Adrenal gland (tissue), 12 donors: Measurements from ENCODE around the gene PFN1. TPM values are rescaled to one million over a fixed set of nuclear protein-coding genes. Genes with fewer than 3 reads are reported as not detected.

ENCODE experiments used
- DNase-seq, 7 donors: peaks; one replicate each; pipeline ENCODE4 v3.0.0-alpha.2; 2019 to 2020
- H3K27ac ChIP-seq, 5 donors: fragments of 200-600 bp; sonication (generic) in 4 of 5; 1 replicate in 3 of 5; 2 replicates in 2 of 5; pipeline versions ENCODE4 v1.5.1 to v1.8.0; 2016 to 2020; ENCODE audit warnings: mild to moderate bottlenecking in 1 of 5
- H3K27me3 ChIP-seq: fragments of 200-600 bp; 2 replicates; pipeline ENCODE4 v1.8.0; 2021
- H3K36me3 ChIP-seq, 2 donors: fragments of 200-600 bp; replicated peaks in 1 of 2; 1 replicate in 1 of 2; 2 replicates in 1 of 2; pipeline versions ENCODE4 v1.5.1 to v1.8.0; 2018 to 2022
- H3K4me1 ChIP-seq, 2 donors: fragments of 200-600 bp; replicated peaks in 1 of 2; 1 replicate in 1 of 2; 2 replicates in 1 of 2; pipeline versions ENCODE4 v1.5.1 to v1.8.0; 2018 to 2021
- H3K4me3 ChIP-seq, 4 donors: fragments of 200-600 bp; sonication (generic) in 3 of 4; one replicate each; pipeline ENCODE4 v1.5.1; 2016 to 2018
- H3K9me3 ChIP-seq, 3 donors: fragments of 200-600 bp; sonication (generic) in 1 of 3; replicated peaks in 1 of 3; 1 replicate in 2 of 3; 2 replicates in 1 of 3; pipeline versions ENCODE4 v1.5.1 to v1.8.0; 2016 to 2021
- POLR2A ChIP-seq, 2 donors: fragments of 450-650 bp; IDR thresholded peaks; one replicate each; pipeline ENCODE4 v1.6.1; 2017; ENCODE audit warnings: antibody characterized with exemption in 2 of 2, mild to moderate bottlenecking in 2 of 2, moderate library complexity in 1 of 2
- WGBS, 4 donors: extraction: QIAGEN DNeasy Blood & Tissue Kit in 2 of 4; methylation state at CpG; one replicate each; pipeline versions ENCODE4 v1.1.5 to v1.1.7; 2013 to 2017; 5-methylcytosine and 5-hydroxymethylcytosine counted together
- intact Hi-C, 2 donors: fragments of 100-400 bp; cut with DNase I; formaldehyde crosslinking; loops; one replicate each; pipeline versions ENCODE4 v1.14.1 to v1.15.0; 2022 to 2023
- polyA plus RNA-seq, 3 donors: library from polyadenylated mRNA; stranded (reverse); fragments of 200-250 nt in 2 of 3; fragments of 350-450 nt in 1 of 3; fragmentation: Illumina TruSeq in 1 of 3; extraction: RNeasy Lipid Tissue Mini Kit (QIAGEN cat#74804) in 1 of 3; gene quantifications; one replicate each; pipeline ENCODE4 v1.2.3, GENCODE V29; 2013 to 2014
- total RNA-seq, 9 donors: library from RNA; depleted of rRNA in 4 of 9; stranded (reverse); fragments of >200 nt in 4 of 9; fragments of 120-200 nt in 1 of 9; fragmentation: NEBNext Ultra II Directional in 1 of 9; extraction: Animal tissue kit (Norgen Biotek cat#: 25700) in 1 of 9; gene quantifications; one replicate each; pipeline versions ENCODE4 v1.1.0 to v1.2.4, GENCODE V29; 2013 to 2023
- TF ChIP-seq, protein P1 (sequence below), 6 experiments: fragments of 450-650 bp in 4 of 6; fragments of 200-600 bp in 2 of 6; sonication (generic) in 1 of 6; IDR thresholded peaks; 1 replicate in 5 of 6; 2 replicates in 1 of 6; pipeline versions ENCODE4 v1.5.1 to v1.8.0; 2016 to 2021; ENCODE audit warnings: antibody characterized with exemption in 6 of 6, mild to moderate bottlenecking in 2 of 6, moderate library complexity in 1 of 6
- donor health status: healthy with polysubstance abuse.
- donor health status: Bipolar disorder and iron deficiency.
- donor health status: DM: yes; HTN: yes; CAD: no.
- donor health status: DM: no; HTN: no; CAD: no.
- donor health status: DM: no; HTN: no; CAD: no.
- donor health status: DM: yes; HTN: yes; CAD: no.

PFN1 gene
- total and polyA plus RNA-seq, 12 donors, result 310 to 1,056 (median 423) TPM

DNA sequence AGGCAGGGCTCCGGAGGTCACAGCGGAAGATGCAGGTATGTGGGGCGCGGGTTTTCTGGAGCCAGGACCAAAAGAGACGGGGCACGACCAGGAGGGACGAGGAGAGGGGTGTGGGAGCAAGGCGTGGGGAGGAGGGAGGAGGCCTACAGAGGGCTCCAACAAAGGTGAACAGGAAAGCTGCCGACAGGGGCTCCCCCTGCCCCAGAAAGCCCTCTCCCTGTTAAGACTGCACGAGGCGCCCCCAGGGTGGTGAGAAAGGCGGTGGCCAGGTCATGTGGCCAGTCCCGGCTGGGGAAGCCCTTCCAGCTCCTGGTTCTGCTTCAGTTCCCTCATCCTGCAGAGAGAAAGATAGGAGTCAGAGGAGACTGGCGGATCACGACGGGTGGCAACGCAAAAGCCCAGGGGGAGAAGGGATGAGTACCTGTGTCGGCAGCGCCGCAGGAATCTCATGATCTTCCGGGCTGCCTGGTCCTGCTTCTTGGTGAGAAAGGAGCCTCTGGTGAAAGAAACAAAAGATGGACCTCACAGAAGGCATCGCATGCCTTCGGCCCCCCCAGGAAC, 20.2 kb upstream of the PFN1 start:
- H3K4me3 ChIP-seq, result peak overlapping the region in 2 of 4 donors; percentile 82 to 93
- peak in 3 of 7 donors; percentile 39 to 51 (median 41) for DNase-seq
- WGBS, 4 donors, result 51 to 56% (median 55%) methylated on average over 23 of the region's 23 CpGs
- H3K27ac ChIP-seq, result peak overlapping the region in 4 of 5 donors; percentile 92 to 98 (median 98)
- intact Hi-C loops, result no loop called here
- no peaks in the 10 kb centered on the region for H3K27me3 ChIP-seq
- H3K9me3 ChIP-seq, result no peaks in the 10 kb centered on the region
- peaks cover 0 to 30% of the 10 kb centered on the region in 2 donors for H3K36me3 ChIP-seq
- TF ChIP-seq, protein P1, sequence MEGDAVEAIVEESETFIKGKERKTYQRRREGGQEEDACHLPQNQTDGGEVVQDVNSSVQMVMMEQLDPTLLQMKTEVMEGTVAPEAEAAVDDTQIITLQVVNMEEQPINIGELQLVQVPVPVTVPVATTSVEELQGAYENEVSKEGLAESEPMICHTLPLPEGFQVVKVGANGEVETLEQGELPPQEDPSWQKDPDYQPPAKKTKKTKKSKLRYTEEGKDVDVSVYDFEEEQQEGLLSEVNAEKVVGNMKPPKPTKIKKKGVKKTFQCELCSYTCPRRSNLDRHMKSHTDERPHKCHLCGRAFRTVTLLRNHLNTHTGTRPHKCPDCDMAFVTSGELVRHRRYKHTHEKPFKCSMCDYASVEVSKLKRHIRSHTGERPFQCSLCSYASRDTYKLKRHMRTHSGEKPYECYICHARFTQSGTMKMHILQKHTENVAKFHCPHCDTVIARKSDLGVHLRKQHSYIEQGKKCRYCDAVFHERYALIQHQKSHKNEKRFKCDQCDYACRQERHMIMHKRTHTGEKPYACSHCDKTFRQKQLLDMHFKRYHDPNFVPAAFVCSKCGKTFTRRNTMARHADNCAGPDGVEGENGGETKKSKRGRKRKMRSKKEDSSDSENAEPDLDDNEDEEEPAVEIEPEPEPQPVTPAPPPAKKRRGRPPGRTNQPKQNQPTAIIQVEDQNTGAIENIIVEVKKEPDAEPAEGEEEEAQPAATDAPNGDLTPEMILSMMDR (IDR thresholded peaks at IDR 0.05), result no peak
- TF ChIP-seq POLR2A (IDR thresholded peaks at IDR 0.05), result no peak
- H3K4me1 ChIP-seq, result peaks cover 19 to 35% of the 10 kb centered on the region in 2 donors

DNA sequence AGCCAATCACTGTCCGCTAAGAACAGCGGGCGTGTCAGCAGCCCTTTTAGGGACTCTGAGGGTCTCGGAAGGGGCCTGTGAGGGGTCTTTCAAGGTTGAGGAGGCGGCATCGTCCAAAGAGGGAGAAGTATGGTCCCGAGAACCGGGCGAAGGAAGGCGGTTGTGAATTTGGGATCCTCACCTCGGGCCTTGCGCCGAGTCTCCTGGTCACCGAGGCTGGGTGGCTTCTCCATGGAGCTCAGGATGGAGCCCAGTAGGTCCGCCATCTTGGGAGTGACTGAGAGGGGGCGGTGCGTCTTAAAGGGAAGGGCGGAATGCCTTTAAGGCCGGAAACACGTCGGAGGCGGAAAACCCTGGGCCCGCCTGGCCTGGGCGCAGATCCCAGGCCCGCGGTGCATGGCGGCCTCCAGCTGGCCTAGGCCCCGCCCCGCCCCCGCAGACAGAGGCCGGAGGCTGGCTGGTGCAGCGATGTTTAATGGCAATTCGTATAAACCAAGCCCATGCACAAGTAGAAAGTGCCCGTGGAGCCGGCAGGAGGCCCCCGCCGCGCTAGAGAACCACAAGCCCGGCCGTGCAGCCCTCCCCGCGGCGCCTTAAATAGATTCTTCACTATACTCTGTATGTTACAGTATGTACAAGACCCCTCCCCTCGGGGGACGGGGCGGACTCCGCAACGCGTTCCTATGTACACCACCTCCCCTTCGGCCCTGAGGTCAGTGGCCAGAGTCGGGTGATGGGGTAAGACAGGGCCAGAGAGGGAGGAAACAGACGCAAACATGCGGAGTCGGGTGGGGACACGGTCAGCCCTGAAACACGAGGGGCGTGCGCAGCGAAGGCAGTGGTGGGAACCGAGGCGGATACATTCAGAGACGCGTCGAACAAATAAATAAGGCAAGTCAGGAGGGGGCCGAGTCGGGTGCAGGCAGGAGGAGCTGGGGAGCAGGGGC, 19.5 kb upstream of the PFN1 start, which contains the start of gene SPAG7:
TSS of gene SPAG7 (minus strand) at position 279 of the 947 bp plus-strand sequence. CDS start at position 266, 13 bp downstream.
- intact Hi-C loops, result no loop called here
- TF ChIP-seq POLR2A (IDR thresholded peaks at IDR 0.05), result peak; percentile 78 to 80
- TF ChIP-seq, protein P1 (IDR thresholded peaks at IDR 0.05), result peak in 1 of 6 experiments; percentile 11
- peaks cover 0 to 22% of the 10 kb centered on the region in 2 donors for H3K36me3 ChIP-seq
- no peaks in the 10 kb centered on the region for H3K9me3 ChIP-seq
- H3K27ac ChIP-seq, result peak within 1 kb of the TSS; percentile 90 to 99 (median 97)
- peak within 1 kb of the TSS; percentile 81 to 93 (median 86) for H3K4me3 ChIP-seq
- H3K27me3 ChIP-seq, result no peaks in the 10 kb centered on the region
- peak; percentile 93 to 98 (median 95) for DNase-seq
- peaks cover 19 to 35% of the 10 kb centered on the region in 2 donors for H3K4me1 ChIP-seq
- WGBS, 4 donors, result 2 to 4% (median 3%) methylated on average over 27 to 66 of the region's 66 CpGs

DNA sequence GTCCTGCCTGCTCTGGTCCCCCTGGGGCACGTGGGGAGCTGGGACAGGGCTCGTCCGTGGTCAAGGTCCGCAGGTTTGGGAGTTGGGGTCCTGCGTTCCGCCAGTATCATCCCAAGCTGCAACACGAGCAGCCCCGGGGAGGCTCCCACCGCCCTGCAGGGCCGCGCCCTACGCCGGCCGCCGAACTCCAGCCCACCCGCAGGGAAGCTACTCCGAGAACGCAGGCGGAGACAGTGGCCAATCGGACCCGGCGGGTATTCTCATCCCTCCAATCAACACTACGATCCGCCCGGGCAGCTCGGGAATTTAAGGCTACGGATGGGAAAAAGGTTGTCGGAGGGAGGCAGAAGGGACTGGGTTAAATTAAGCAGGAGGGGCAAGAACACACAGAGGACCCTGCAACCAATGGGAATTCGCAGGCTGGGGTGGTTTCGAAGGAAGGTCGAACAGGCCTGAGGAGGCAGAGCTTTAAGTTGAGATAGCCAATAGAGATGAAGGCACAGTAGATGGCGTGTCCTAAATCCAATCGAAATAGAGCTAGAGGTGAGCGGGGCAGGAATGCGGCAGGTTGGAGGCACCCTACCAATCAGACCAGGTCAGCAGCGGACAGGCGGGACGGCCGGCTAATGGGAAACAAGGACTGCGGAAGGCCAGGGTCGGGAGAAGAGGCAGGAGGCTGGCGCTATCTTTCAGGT, 18.7 kb upstream of the PFN1 start:
- H3K4me3 ChIP-seq, result peak overlapping the region; percentile 81 to 93 (median 86)
- no peaks in the 10 kb centered on the region for H3K9me3 ChIP-seq
- peaks cover 19 to 35% of the 10 kb centered on the region in 2 donors for H3K4me1 ChIP-seq
- H3K27ac ChIP-seq, result peak overlapping the region; percentile 90 to 99 (median 97)
- no peaks in the 10 kb centered on the region for H3K27me3 ChIP-seq
- intact Hi-C loops, result no loop called here
- peaks cover 0 to 14% of the 10 kb centered on the region in 2 donors for H3K36me3 ChIP-seq
- peak; percentile 36 to 50 for TF ChIP-seq POLR2A (IDR thresholded peaks at IDR 0.05)
- TF ChIP-seq, protein P1 (IDR thresholded peaks at IDR 0.05), result no peak
- 0 to 1% (median 0%) methylated on average over 20 to 42 of the region's 42 CpGs for WGBS, 4 donors
- peak; percentile 97 to 100 (median 99) for DNase-seq
